ENCODE data around the gene CHRM2. TPM values are rescaled to one million over a fixed set of nuclear protein-coding genes. Genes with fewer than 3 reads are reported as not detected.

Gene CHRM2
- total and polyA plus RNA-seq, 2 of the 8 experiments (the other 6 are each of a cell fraction or from before 2014, with no cell fraction given) = 0.17 to 0.32 TPM

GRCh38 chr7:137026176-137026500, 157.7 kb downstream of the CHRM2 start:
- H3K79me2 ChIP-seq (ENCODE audit: control insufficient read depth in 1 of 2, insufficient read depth in 2 of 2, low read length in 2 of 2) = no peaks in the 10 kb centered on the region
- H2BK20ac ChIP-seq (ENCODE audit: low read length) = no peak overlapping the region
- H3K9ac ChIP-seq (replicated peaks in 1 of 4; ENCODE audit: extremely low read depth in 1 of 4, low read depth in 3 of 4, low read length in 3 of 4) = no peak overlapping the region
- 82% methylated on average over 1 of the region's 1 CpG; no CpG with 5 or more reads in 1 of the 2 experiments for WGBS, 2 experiments (ENCODE audit: extremely low coverage in 1 of 2, insufficient coverage in 1 of 2, insufficient read length in 1 of 2, insufficient replicate concordance in 2 of 2, low coverage in 1 of 2, low lambda C conversion rate in 2 of 2, missing lambda C conversion rate in 1 of 2)
- H2BK120ac ChIP-seq (replicated peaks; ENCODE audit: low read depth, low read length) = no peak overlapping the region
- H3K9me3 ChIP-seq (ENCODE audit: insufficient read depth in 2 of 2, low read depth in 1 of 2, low read length in 1 of 2) = no peaks in the 10 kb centered on the region
- CTCF ChIA-PET (ENCODE audit: partially characterized antibody) = no interaction called here
- no peak overlapping the region for H3K4me2 ChIP-seq (ENCODE audit: insufficient read depth in 1 of 2, low read depth in 2 of 2, low read length in 2 of 2)
- FAIRE-seq = no peak
- no peaks in the 10 kb centered on the region for H4K20me1 ChIP-seq (replicated peaks in 1 of 2; ENCODE audit: control insufficient read depth in 1 of 2, insufficient read depth in 2 of 2, low read length in 2 of 2)
- no peak overlapping the region for H4K8ac ChIP-seq (ENCODE audit: extremely low read depth, insufficient read depth, low read length)
- H3K4ac ChIP-seq (replicated peaks; ENCODE audit: insufficient read length, low read depth, low read length) = no peak overlapping the region
- no peak overlapping the region for H3K14ac ChIP-seq (ENCODE audit: insufficient read length)
- no peaks in the 10 kb centered on the region for H3K4me1 ChIP-seq (replicated peaks in 1 of 4; ENCODE audit: control insufficient read depth in 3 of 4, insufficient read depth in 4 of 4, low read length in 3 of 4)
- no peak overlapping the region for H3K4me3 ChIP-seq (ENCODE audit: extremely low read depth in 1 of 4, insufficient read depth in 2 of 4, low read depth in 3 of 4, low read length in 4 of 4)
- no peak for DNase-seq (ENCODE audit: low read depth in 1 of 2, low spot score in 2 of 2)
- H2BK12ac ChIP-seq (ENCODE audit: low read depth, low read length) = no peak overlapping the region
- no peak overlapping the region for H2BK5ac ChIP-seq (ENCODE audit: low read depth, low read length)
- no peak overlapping the region for H3K18ac ChIP-seq (ENCODE audit: extremely low read depth, low read length)
- no peak overlapping the region for H3K23ac ChIP-seq (ENCODE audit: insufficient read length)
- H3K79me1 ChIP-seq (ENCODE audit: low read depth, low read length) = no peaks in the 10 kb centered on the region
- H2AFZ ChIP-seq (ENCODE audit: low read length) = no peak overlapping the region
- H3K23me2 ChIP-seq (ENCODE audit: low read depth, low read length) = no peaks in the 10 kb centered on the region
- peaks cover 0 to 1% (median 0%) of the 10 kb centered on the region in 4 experiments; a peak in 1 of 7 replicates for H3K27me3 ChIP-seq (replicated peaks in 1 of 4; ENCODE audit: control insufficient read depth in 3 of 4, extremely low read depth in 1 of 4, insufficient read depth in 3 of 4, low read length in 3 of 4)
- no peak overlapping the region for H3K27ac ChIP-seq (ENCODE audit: low read depth, low read length)
- no peak overlapping the region for H4K5ac ChIP-seq (ENCODE audit: insufficient read length, low read depth, low read length)
- H2BK15ac ChIP-seq (ENCODE audit: low read length) = no peak overlapping the region
- no peaks in the 10 kb centered on the region for H3K36me3 ChIP-seq (ENCODE audit: control insufficient read depth in 2 of 4, insufficient read depth in 4 of 4, low read length in 3 of 4)
- H4K91ac ChIP-seq (replicated peaks; ENCODE audit: insufficient read length, low read length) = no peak overlapping the region
- H2AK5ac ChIP-seq (ENCODE audit: low read depth, low read length) = no peak overlapping the region
- H3K56ac ChIP-seq (replicated peaks; ENCODE audit: insufficient read length, low read depth, low read length) = no peak overlapping the region
- TF ChIP-seq POLR2A (IDR thresholded peaks at IDR 0.05; ENCODE audit: control extremely low read depth in 1 of 2, low read depth in 2 of 2, low read length in 2 of 2) (no peak), TEAD4 (IDR thresholded peaks at IDR 0.05; ENCODE audit: low read depth, low read length) (no peak), TAF1 (IDR thresholded peaks at IDR 0.05; ENCODE audit: low read depth, low read length) (no peak), ATF3 (IDR thresholded peaks at IDR 0.05; ENCODE audit: insufficient read depth, low read depth, low read length) (no peak), CTBP2 (IDR thresholded peaks at IDR 0.05; ENCODE audit: borderline replicate concordance, insufficient read depth, insufficient read length, low read length) (no peak), JUND (IDR thresholded peaks at IDR 0.05; ENCODE audit: low read length) (no peak), POLR2AphosphoS5 (IDR thresholded peaks at IDR 0.05; ENCODE audit: low read depth, low read length) (no peak), SP2 (IDR thresholded peaks at IDR 0.05; ENCODE audit: low read length) (no peak), SP1 (IDR thresholded peaks at IDR 0.05; ENCODE audit: low read depth, low read length) (no peak), ATF2 (IDR thresholded peaks at IDR 0.05; ENCODE audit: low read length) (no peak), EGR1 (IDR thresholded peaks at IDR 0.05; ENCODE audit: borderline replicate concordance, low read depth, low read length) (no peak)
- POLR2A ChIA-PET (ENCODE audit: partially characterized antibody) = no interaction called here

Measured in H1 (cell line).